Right lobe of liver (tissue), 4 donors: Measurements from ENCODE around the gene TMEM131.

Experiments
- POLR2A ChIP-seq: fragments of 450-650 bp; IDR thresholded peaks from one replicate; pipeline ENCODE4 v1.6.1; 2017; ENCODE audit warnings: antibody characterized with exemption, mild to moderate bottlenecking
- TF ChIP-seq, protein P1 (sequence below), 4 donors: fragments of 200-600 bp in 3 of 4; fragments of 450-650 bp in 1 of 4; IDR thresholded peaks; one replicate each; pipeline versions ENCODE4 v1.5.1 to v1.8.0; 2016 to 2022; ENCODE audit warnings: antibody characterized with exemption in 4 of 4, mild to moderate bottlenecking in 2 of 4
- donor health status: DM: no; HTN: no; CAD: no.
- donor health status: DM: no; HTN: no; CAD: no.
- donor health status: DM: no; HTN: yes; CAD: no.

- TF ChIP-seq, protein P1, sequence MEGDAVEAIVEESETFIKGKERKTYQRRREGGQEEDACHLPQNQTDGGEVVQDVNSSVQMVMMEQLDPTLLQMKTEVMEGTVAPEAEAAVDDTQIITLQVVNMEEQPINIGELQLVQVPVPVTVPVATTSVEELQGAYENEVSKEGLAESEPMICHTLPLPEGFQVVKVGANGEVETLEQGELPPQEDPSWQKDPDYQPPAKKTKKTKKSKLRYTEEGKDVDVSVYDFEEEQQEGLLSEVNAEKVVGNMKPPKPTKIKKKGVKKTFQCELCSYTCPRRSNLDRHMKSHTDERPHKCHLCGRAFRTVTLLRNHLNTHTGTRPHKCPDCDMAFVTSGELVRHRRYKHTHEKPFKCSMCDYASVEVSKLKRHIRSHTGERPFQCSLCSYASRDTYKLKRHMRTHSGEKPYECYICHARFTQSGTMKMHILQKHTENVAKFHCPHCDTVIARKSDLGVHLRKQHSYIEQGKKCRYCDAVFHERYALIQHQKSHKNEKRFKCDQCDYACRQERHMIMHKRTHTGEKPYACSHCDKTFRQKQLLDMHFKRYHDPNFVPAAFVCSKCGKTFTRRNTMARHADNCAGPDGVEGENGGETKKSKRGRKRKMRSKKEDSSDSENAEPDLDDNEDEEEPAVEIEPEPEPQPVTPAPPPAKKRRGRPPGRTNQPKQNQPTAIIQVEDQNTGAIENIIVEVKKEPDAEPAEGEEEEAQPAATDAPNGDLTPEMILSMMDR (IDR thresholded peaks at IDR 0.05) = no peak
- no peak for TF ChIP-seq POLR2A
Measured at GRCh38 chr2:97734061-97735051, 261.4 kb downstream of the TMEM131 start.
